A673 (cell line): Measurements from ENCODE around the gene NPBWR2. TPM values are rescaled to one million over a fixed set of nuclear protein-coding genes. Genes with fewer than 3 reads are reported as not detected.

ENCODE experiments used
- BruUV-seq: library from RNA; stranded (reverse); fragments of 400-500 nt; replicated peaks from 2 replicates; lab custom pipeline; 2021; lab: Mats Ljungman, UMichigan
- CTCF ChIA-PET: fragments of 300-600 bp; sonication (Branson Sonifier 250); formaldehyde crosslinking; loops from one replicate; lab custom pipeline; 2022; ENCODE audit warnings: antibody characterized with exemption; lab: Charles Lee
- POLR2A ChIA-PET: fragments of 300-600 bp; sonication (Branson Sonifier 250); formaldehyde crosslinking; loops from one replicate; lab custom pipeline; 2022; ENCODE audit warnings: antibody characterized with exemption; ENCODE audit not compliant: low non-redundant PET; lab: Charles Lee
- DNase-seq: peaks from one replicate; pipeline ENCODE4 v3.0.0-alpha.2; 2015; ENCODE audit warnings: low spot score
- H3K27ac ChIP-seq: fragments of 200-600 bp; sonication (generic); 2 replicates; pipeline ENCODE4 v1.5.1; 2016; ENCODE audit warnings: mixed run types, low read depth, mild to moderate bottlenecking, mixed read lengths, antibody characterized with exemption, low read length; ENCODE audit not compliant: poor library complexity, severe bottlenecking
- H3K27me3 ChIP-seq: fragments of 200-600 bp; sonication (generic); replicated peaks from 2 replicates; pipeline ENCODE4 v1.6.1; 2017; ENCODE audit warnings: mixed run types, low read depth, mild to moderate bottlenecking, mixed read lengths, antibody characterized with exemption, low read length; ENCODE audit not compliant: insufficient read depth, poor library complexity
- H3K36me3 ChIP-seq: fragments of 200-600 bp; sonication (generic); 2 replicates; pipeline ENCODE4 v1.6.1; 2016; ENCODE audit warnings: mixed run types, mild to moderate bottlenecking, mixed read lengths, antibody characterized with exemption, low read length; ENCODE audit not compliant: insufficient read depth, poor library complexity, severe bottlenecking
- H3K4me1 ChIP-seq: fragments of 200-600 bp; sonication (generic); 2 replicates; pipeline ENCODE4 v1.6.1; 2017; ENCODE audit warnings: mixed run types, mild to moderate bottlenecking, mixed read lengths, antibody characterized with exemption, low read length; ENCODE audit not compliant: insufficient read depth, poor library complexity, severe bottlenecking
- H3K4me3 ChIP-seq: fragments of 200-600 bp; sonication (generic); 2 replicates; pipeline ENCODE4 v1.5.1; 2016; ENCODE audit warnings: low read depth, mixed run types, mild to moderate bottlenecking, mixed read lengths, low read length; ENCODE audit not compliant: poor library complexity, severe bottlenecking
- H3K9me3 ChIP-seq: fragments of 200-600 bp; sonication (generic); 2 replicates; pipeline ENCODE4 v1.6.1; 2016; ENCODE audit warnings: mixed run types, low read depth, mild to moderate bottlenecking, mixed read lengths, antibody characterized with exemption, low read length; ENCODE audit not compliant: poor library complexity, severe bottlenecking
- CTCF ChIP-seq: fragments of 300-800, 200-600 bp; sonication (generic); conservative IDR thresholded peaks from 2 replicates; pipeline ENCODE4 v1.5.1; 2017; ENCODE audit warnings: low read depth, mild to moderate bottlenecking, antibody characterized with exemption, low read length, moderate library complexity, mixed read lengths
- EZH2 ChIP-seq: fragments of 200-600 bp; sonication (generic); IDR thresholded peaks from 2 replicates; pipeline ENCODE4 v1.6.1; 2017; ENCODE audit warnings: borderline replicate concordance, low read depth, mild to moderate bottlenecking, mixed read lengths, antibody characterized with exemption, low read length; ENCODE audit not compliant: poor library complexity, severe bottlenecking
- intact Hi-C: fragments of 100-400 bp; cut with micrococcal nuclease; formaldehyde crosslinking; loops from one replicate; pipeline ENCODE4 v1.10.0; 2022; ENCODE audit not compliant: unreplicated experiment
- total RNA-seq: library from RNA; stranded (reverse); gene quantifications from 2 replicates; pipeline ENCODE4 v1.2.3, GENCODE V29; 2021

The NPBWR2 gene
- total RNA-seq, 1 experiment from 2014 or later: not detected

- no peak for DNase-seq
- intact Hi-C loops: no loop called here
- ChIA-PET POLR2A (no interaction called here), CTCF (no interaction called here)
- Histone ChIP-seq H3K4me3 (no peak overlapping the region), H3K27ac (no peak overlapping the region), H3K36me3 (no peaks in the 10 kb centered on the region), H3K27me3 (peaks cover 30% of the 10 kb centered on the region), H3K4me1 (no peaks in the 10 kb centered on the region), H3K9me3 (no peaks in the 10 kb centered on the region)
- TF ChIP-seq CTCF (no peak), EZH2 (no peak)
- BruUV-seq: no TSS peak
Observed at GRCh38 chr20:64099086-64099786, 8.1 kb downstream of the NPBWR2 start.

DNA sequence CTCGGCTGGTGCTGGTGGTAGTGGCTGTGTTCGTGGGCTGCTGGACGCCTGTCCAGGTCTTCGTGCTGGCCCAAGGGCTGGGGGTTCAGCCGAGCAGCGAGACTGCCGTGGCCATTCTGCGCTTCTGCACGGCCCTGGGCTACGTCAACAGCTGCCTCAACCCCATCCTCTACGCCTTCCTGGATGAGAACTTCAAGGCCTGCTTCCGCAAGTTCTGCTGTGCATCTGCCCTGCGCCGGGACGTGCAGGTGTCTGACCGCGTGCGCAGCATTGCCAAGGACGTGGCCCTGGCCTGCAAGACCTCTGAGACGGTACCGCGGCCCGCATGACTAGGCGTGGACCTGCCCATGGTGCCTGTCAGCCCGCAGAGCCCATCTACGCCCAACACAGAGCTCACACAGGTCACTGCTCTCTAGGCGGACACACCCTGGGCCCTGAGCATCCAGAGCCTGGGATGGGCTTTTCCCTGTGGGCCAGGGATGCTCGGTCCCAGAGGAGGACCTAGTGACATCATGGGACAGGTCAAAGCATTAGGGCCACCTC, 8.8 kb downstream of the NPBWR2 start:
- TF ChIP-seq EZH2 (no peak), CTCF (no peak)
- POLR2A ChIA-PET: no interaction called here
- BruUV-seq: no TSS peak

DNA sequence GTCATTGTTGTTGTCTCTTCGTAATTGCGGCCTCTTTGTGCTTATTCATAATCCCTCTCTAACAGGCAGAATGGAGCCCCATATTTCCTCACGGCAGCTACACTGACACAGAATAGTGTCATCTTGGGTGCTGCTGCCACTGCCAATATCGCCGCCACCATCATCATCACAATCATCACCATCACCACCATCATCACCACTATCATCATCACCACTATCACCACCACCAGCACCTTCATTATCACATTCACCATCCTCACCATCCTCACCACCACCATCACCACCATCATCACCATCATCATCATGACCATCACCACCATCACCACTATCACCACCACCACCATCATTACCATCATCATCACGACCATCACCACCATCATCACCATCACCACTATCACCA, 10.8 kb downstream of the NPBWR2 start:
- Histone ChIP-seq H3K4me1 (no peaks in the 10 kb centered on the region), H3K36me3 (no peaks in the 10 kb centered on the region), H3K27ac (no peak overlapping the region), H3K4me3 (no peak overlapping the region), H3K27me3 (peaks cover 8% of the 10 kb centered on the region), H3K9me3 (no peaks in the 10 kb centered on the region)
- no peak for TF ChIP-seq EZH2
- TF ChIP-seq CTCF: no peak
- ChIA-PET POLR2A (no interaction called here), CTCF (interaction anchor here (1.1 kb wide), 1 partner anchor 23 kb away, joined by 3 read pairs; no protein-coding TSS in a partner anchor)
- intact Hi-C loops: no loop called here
- no TSS peak for BruUV-seq
- no peak for DNase-seq

More for the DNA sequence above, 8.8 kb downstream of the NPBWR2 start:
- Histone ChIP-seq H3K4me3 (no peak overlapping the region), H3K27me3 (peaks cover 28% of the 10 kb centered on the region), H3K36me3 (no peaks in the 10 kb centered on the region), H3K9me3 (no peaks in the 10 kb centered on the region), H3K4me1 (no peaks in the 10 kb centered on the region), H3K27ac (no peak overlapping the region)
- no peak for DNase-seq
- intact Hi-C loops: no loop called here
- CTCF ChIA-PET: no interaction called here
